Keratinocyte (primary cell): ENCODE results near the gene ELF2.
A peak's percentile ranks its signal among the peaks of the same experiment; 100 is the strongest.

Experiments
- CTCF ChIP-seq, 3 experiments: IDR thresholded peaks in 1 of 3; conservative IDR thresholded peaks in 1 of 3; optimal IDR thresholded peaks in 1 of 3; 2 replicates in 2 of 3; 3 replicates in 1 of 3; pipeline versions ENCODE3 to v1.5.1; 2011; ENCODE audit warnings: low read length in 3 of 3, mild to moderate bottlenecking in 3 of 3, moderate library complexity in 2 of 3, control low read depth in 1 of 3, inconsistent platforms in 1 of 3; ENCODE audit not compliant: insufficient read depth in 2 of 3; ENCODE audit errors: extremely low read depth in 1 of 3
- EZH2 ChIP-seq: IDR thresholded peaks from one replicate; pipeline ENCODE4 v1.6.1; 2012; ENCODE audit warnings: inconsistent platforms, mild to moderate bottlenecking, low read length, moderate library complexity

GRCh38 chr4:139015948-139016471, 161.0 kb downstream of the ELF2 start:
- TF ChIP-seq CTCF (optimal IDR thresholded peaks at IDR 0.05 in 1 of 3, IDR thresholded peaks at IDR 0.05 in 1 of 3, conservative IDR thresholded peaks at IDR 0.05 in 1 of 3; ENCODE audit: extremely low read depth in 1 of 3, insufficient read depth in 2 of 3, low read length in 3 of 3) (peak in 1 of 3 experiments; percentile 10), EZH2 (no peak)
